Effector CD8-positive, alpha-beta T cell (primary cell): ENCODE measurements around the gene DNAAF9.
"Not testable (repeated sequence)": the region's sequence is repeated elsewhere in the genome, so short reads cannot be mapped to it uniquely, and the experiment has no call there.

Experiments used
- DNase-seq: peaks from one replicate; lab custom pipeline; 2025; lab: John Stamatoyannopoulos, UW
- total RNA-seq, 4 experiments: gene quantifications; one replicate each; lab custom pipeline; 2026; lab: John Stamatoyannopoulos, UW

DNAAF9 gene
- total RNA-seq, result 16.5 to 32.2 (median 24.3) reads per million in 4 experiments

DNA sequence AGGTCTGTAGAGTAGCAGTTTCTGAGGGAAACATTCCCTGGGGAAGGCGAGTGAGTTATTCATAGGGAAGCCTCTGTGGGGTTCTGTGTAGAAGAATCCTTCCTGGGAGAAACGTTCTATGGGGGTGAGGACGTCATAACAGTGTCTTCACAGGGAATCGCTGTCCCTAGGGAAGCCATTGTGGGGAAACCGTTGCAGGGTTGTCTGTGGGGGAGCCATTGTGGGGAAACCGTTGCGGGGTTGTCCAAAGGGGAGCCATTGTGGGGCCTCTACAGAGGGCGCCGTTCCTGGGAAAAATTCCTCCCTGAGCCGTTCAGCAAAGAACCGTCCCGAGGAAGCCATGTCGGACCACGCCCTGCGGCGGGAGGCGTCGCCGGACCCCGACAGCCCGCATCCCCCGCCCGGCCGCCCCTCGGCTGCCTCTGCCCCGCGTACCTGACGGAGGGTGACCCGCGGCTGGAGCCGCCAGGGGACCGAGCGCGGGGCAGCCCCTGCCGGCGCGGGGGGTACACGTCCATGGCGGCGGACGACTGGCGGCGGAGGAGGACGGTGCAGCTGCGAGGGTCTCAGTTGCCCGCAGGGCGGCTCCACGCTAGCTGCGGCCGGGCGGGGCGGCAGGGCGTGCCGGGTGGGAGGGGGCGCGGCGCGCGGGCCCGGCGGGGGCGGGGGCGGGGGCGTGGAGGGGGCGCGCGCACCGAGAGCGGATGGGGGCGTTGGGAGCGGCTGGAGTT lies at the start of gene DNAAF9:
TSS of gene DNAAF9 (minus strand) at position 630 of the 731 bp plus-strand sequence. CDS start at position 518, 112 bp downstream.
- peak; percentile 61 for DNase-seq

DNA sequence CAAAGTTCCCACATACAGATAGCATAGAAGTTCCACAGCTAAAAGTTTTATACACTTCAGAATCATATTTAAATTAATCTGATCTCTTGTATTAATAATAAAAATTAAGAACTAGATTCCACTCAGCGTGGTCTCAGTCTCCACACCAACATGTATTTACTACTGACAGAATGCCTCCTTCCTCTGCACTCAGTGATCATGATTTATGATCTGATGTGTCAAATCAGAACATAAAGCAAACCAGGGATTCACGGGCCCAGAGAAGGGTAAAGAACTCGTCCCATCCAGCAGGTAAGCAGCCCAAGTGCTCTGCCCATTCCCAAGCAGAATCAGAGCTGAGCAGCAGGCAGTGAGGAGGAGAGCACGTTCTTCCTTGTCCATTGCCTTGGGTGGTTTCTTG lies 49.2 kb upstream of the DNAAF9 start:
- no peak for DNase-seq

DNA sequence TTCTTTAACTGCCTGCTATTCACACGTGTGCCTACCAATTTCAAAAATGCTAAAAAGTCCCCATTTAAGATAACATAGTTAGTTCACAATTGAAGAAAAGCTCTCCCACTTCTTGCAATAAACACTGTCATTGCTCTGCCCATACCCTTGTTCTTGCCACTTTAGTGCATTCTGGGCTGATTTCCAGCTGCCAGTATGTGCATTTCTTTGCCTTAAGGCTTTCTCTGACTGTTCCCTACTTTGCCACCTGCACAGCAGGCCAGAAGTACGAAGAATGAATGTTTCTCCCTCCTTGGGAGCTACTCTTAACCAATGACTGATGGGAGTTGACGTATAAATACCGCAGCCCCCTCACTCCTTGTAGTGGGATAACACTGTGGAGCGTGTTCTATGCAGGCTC lies 47.4 kb upstream of the DNAAF9 start:
- no peak for DNase-seq

DNA sequence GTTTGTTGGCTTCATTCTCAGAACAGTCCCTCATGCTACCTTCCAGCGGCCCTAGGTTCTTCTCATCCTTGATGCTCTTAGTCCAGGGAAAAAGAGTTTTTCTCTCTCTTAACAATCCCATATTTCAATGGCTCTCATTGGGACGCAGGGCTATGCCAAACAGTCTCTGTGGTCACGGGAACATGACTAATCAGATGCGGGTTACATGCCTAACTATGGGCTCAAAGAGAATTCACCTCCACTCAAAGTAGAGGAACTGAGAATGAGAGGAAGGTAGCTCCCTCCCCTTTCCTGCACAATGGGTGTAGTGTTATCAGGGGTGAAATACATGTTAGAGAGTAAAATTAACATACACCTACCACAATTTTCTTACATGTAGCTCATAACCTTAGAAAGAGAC lies 45.2 kb upstream of the DNAAF9 start:
- DNase-seq, result no peak

DNA sequence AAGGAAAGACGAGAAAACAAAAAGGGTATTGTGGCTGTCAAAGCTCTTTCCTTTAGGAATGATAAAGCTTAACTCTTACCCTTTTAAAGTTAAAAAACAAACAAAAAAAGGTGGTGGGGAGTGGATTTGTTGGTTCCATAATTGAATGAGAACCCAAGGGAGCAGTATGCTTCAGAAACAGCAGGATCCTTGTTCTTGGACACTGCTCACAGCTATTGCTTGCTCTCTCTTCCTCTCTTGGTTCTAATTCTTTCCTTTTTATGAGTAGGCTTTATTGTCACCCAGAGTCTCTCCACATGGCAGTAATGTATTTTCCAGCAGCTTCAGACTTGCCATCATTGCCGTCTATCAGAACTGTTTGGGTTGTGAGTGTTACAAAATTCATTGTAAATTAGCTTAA lies 44.7 kb upstream of the DNAAF9 start:
- no peak for DNase-seq

DNA sequence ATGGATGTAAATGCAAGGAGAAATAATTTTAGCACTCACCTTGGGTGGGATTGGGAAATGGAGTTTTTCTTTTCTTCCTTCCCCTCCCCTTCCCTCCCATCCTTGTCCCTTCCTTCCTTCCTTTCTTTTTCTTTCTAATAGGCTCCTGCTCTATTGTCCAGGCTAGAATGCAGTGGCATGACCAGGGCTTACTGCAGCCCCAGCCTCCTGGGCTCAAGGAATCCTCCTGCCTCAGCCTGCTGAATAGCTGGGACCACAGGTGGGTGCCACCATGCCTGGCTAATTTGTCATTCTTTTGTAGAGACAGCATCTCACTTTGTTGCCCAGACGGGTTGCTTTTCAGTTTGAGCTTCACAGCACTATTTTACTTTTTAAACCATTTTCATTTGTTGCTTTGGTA lies 41.9 kb upstream of the DNAAF9 start:
- no peak for DNase-seq

DNA sequence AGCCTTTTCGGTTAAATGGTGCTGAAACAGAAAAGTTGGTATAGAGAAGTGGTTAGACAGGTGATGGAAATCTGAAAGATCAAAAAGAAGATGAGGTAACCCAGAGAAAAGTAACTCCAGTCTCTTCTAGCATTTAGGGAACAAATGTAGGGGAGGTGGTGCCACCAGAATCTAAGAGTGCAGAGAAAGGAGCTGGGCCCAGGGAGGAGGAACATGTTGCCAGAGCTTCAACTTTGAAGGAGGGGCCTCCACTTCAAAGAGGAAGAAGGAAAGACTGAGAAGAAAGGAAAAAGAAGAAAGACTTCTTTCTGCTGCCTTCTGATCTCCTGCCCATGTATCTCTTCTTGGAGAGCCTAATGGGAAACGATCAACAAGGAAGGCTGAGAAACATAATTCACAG lies 39.9 kb upstream of the DNAAF9 start:
- no peak for DNase-seq

DNA sequence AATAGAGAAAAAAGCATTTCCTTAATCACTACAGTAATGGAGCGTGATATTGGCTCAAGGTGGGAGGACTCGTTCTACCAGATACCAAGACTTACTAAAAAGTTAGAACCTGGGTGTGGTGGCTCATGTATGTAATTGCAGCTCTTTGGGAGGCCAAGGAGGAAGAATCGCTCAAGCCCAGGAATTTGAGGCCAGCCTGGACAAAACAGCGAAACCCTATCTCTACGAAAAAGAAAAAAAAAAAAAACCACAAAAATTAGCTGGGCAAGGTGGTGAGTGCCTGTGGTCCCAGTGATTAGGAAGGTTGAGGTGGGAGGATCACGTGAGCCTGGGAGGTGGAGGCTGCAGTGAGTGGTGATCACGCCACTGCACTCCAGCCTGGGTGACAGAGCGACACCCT lies 39.3 kb upstream of the DNAAF9 start:
- DNase-seq, result no peak

DNA sequence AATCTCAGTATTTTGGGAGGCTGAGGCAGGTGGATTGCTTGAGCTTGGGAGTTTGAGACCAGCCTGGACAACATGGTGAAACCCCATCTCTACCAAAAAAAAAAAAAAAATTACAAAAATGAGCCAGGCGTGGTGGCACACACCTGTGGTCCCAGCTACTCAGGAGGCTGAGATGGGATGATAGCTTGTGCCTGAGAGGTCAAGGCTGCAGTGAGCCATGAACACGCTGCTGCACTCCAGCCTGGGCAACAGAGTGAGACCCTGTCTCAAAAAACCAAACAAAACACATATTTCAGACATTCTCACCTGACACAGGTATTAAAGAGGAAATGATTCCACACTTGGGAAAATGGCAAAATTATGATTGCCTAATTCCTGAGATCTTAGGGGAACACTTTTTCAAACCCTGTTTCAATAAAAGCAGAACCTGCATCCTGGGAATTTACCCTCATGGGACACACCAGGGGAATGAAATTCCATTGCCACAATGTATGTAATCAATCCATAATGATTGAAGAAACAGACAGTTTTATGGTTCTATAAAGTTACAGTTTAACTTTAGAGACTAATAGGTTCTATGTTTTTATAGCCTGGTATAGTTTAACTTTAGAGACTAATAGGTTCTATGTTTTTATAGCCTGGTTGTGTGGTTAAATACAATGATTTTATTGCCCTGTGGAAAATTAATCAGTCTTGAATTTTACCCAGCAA lies 29.6 kb upstream of the DNAAF9 start:
- no peak for DNase-seq

DNA sequence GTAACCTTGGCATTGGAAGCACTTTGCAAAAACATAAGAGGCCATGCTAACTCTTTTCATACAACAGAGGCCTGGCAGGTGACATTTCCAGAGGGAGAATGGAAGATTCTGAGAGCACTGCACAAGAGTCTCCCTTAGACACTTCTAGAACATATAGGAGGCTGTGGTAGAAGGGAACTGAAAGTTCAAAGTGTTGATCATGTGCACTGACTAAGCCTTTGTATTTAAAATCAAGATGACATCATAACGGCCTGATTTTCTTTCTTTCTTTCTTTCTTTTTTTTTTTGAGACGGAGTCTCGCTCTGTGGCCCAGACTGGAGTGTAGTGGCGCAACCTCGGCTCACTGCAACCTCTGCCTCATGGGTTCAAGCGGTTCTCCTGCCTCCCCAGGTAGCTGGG lies 26.8 kb upstream of the DNAAF9 start:
- no peak for DNase-seq

DNA sequence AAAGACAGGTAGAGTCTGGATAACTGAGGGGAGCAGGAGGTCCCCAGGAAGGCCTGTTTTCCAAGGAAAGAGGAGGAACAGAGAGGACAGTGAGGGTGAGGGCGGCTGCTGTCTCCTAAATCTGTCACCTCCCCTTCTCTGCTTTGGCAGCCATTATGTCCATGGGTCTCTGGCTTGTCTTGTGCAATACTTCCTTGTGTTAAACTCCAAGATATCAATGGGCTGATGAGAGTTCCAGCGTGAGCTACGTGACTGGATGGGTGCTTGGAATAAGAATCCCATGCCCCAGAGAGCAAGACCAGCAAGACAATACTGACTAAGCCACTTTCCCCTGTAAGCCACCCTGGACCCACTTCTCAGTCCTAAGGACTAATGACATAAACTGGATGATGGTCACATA lies 26.3 kb upstream of the DNAAF9 start:
- DNase-seq, result no peak

DNA sequence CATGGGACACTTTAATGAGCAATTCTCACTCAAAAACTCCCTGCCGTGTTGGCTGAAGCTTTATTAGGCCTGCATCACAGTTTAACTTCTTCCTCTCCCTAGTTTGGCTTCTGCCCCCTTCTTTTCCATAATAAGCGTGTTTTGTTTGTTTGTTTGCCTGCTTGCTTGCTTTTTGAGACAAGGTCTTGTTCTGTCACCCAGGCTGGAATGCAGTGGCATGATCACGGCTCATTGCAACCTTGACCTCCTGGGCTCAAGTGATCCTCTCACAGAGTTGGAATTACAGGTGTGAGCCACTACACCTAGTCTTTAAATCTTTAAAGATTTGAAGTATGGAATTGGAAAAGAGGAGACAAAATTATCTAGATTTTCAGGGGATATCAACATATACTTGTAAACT lies 25.4 kb upstream of the DNAAF9 start:
- no peak for DNase-seq

DNA sequence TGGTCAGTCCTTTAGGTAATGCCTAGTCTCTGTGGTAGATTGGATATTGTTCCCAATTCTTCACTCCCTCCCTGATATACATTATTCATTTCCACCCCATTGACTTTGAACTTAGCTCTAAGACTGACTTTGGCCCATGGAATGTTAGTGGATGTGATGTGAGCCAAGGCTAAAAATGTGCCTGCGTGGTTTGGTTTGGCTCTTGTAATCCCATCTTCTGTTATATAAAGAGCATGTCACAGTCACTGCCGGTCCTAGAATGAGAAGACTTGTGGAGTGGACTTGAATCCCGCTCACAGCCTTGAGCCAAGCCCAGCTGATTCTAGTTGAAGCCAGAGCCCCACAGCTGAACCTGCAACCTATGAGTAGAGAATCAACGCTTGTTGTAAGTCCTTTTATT lies 23.6 kb upstream of the DNAAF9 start:
- no peak for DNase-seq

DNA sequence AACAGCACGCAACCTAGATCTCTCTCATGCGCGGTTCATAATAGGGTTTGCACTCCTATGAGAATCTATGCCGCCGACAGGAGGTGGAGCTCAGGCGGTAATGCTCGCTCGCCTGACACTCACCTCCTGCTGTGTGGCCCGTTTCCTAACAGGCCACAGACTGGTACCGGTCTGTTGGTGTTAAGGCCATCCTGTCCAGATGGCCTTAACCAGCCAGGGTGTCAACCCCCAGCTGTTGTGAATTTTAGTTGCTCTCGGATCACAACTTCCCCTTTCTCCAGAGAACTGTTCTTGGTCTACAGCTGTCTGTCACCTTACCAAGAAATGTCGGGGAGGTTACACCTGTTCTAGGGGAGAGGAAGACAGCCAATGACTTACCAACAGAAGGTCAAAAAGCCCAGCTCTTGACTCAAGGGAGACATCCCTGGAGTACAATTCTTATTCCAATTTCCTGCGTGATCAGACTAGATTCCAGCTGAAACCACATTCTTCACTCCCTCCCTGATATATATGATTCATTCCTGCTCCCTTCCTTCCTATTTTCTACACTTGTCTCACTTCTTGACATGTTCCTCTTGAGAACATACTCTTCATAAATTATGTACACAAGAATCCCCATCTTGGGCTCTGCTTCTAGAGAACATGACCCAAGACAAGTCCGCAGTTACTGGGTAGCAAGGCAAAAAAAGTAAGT lies 23.1 kb upstream of the DNAAF9 start:
- no peak for DNase-seq

DNA sequence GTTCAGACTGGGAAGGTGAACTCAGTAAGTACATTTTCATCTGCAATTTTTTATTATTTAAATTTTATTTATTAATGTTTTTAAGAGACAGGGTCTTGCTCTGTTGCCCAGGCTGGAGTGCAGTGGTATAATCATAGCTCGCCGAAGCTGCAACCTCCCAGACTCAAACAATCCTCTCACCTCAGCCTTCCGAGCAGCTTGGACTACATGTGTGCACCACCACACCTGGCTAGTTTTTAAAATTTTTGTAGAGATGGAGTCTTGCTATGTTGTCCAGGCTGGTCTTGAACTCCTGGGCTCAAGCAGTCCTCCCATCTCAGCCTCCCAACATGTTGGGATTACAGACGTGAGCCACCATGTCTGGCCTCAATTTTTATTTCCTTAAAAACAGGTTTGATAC lies 19.3 kb upstream of the DNAAF9 start:
- DNase-seq, result not testable (repeated sequence)

DNA sequence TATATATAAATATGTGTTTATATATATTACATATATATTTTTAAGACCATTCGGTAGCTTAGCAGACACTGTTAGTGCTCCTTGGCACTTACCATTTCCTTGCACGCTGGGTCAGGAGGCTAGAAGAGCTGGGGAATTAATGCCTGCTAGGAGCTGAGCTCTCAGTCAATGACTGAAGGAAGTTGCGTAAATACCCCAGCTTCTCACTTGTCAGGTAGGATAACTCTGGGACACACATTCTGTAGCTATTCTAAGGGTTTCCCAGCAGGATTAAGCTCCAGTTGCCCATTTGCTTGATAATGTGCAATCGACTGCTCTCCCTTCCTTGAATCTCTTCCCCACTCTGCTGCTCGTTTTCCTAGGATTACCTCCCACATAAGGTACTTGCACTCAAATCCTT lies 15.7 kb upstream of the DNAAF9 start:
- DNase-seq, result no peak

DNA sequence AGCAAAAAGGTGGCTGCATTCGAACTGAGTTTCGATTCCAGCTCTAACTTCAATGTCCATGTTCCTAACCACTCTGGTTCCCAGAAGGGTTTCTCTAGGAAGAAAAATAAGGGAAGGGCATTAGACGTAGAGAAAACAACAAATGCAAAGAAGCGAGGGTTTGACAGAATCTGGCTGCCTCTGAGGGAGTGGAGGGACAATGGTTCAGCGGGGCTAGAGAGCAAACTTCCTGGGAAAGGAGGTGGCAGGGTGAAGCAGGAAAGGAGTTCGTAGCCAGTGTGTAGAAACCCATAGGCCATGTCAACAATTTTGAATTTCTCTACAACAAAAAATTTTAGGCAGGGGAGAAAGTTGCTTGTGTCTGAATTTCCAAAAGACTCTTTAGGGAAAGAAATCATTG lies 14.5 kb upstream of the DNAAF9 start:
- no peak for DNase-seq

DNA sequence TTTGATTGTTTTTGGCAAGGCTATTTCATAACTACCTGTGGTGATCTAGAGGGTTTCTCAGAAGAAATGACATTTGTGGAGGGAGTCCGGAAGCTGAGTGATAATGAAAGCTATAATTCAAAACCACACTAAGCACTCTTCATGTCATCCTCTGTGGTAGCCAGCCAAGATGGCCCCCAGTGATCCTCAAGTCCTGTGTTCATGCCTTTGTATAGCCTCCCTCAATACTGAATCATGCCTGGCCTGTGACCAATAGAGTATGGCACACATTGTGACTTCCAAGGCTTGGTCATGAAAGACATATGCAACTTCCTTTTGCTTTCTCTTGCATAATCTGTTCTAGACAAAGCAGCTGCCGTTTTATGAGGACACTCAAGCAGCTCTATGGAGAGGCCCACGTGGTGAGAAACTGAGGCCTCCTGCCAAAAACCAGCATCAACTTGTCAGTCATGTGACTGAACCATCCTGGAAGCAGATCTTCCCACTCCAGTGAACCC lies 12.8 kb upstream of the DNAAF9 start:
- no peak for DNase-seq

DNA sequence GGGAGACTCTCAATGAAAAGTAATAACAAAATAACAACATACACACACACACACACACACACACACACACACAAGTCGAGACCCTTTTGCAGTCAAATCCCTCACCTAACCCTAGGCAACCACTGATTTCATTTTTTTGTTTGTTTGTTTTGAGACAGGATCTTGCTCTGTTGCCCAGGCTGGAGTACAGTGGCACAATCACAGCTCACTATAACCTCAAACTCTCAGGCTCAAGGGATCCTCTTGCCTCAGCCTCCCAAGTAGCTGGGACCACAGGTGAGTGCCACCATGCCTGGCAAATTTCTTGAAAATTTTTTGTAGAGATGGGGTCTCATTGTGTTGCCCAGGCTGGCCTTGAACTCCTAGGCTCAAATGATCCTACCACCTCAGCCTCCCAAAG lies 10.7 kb upstream of the DNAAF9 start:
- DNase-seq, result not testable (repeated sequence)

DNA sequence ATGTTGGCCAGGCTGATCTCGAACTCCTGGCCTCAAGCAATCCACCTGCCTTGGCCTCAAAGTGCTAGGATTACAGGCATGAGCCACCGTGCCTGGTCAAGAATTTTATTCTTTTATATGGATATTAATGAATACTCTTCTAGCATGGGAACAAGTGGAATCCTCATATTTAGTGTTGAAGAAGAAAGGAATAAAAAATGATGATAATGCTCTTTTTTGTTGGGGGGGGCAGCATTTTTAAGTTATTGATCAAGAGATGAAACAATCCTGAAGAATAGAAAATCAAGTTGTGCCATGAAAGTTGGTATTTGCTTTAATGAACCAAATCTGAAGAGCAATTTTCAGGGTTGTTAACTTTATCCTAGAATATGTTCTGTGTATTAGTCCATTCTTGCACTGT lies 6.7 kb upstream of the DNAAF9 start:
- no peak for DNase-seq

DNA sequence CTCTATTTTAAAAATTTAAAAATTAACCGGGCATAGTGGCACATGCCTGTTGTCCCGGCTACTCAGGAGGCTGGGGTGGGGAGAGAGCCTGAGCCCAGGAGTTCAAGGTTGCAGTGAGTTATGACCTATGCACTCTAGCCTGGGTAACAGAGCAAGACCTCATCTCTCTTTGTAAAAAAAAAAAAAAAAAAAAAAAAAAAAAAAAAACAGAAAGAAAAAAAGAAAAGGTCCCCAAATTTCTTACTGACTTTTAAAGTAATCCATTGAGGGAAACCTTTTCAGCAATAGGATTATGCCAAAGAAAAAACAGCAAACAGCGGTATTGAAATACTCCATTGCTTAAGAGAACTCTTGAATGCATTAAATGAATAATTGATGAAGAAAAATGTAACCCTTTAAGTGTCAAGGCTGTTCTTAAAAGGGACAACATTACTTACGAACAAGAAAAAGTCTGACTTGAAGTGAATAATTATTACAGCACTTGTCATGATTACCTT lies 6.0 kb upstream of the DNAAF9 start:
- no peak for DNase-seq

DNA sequence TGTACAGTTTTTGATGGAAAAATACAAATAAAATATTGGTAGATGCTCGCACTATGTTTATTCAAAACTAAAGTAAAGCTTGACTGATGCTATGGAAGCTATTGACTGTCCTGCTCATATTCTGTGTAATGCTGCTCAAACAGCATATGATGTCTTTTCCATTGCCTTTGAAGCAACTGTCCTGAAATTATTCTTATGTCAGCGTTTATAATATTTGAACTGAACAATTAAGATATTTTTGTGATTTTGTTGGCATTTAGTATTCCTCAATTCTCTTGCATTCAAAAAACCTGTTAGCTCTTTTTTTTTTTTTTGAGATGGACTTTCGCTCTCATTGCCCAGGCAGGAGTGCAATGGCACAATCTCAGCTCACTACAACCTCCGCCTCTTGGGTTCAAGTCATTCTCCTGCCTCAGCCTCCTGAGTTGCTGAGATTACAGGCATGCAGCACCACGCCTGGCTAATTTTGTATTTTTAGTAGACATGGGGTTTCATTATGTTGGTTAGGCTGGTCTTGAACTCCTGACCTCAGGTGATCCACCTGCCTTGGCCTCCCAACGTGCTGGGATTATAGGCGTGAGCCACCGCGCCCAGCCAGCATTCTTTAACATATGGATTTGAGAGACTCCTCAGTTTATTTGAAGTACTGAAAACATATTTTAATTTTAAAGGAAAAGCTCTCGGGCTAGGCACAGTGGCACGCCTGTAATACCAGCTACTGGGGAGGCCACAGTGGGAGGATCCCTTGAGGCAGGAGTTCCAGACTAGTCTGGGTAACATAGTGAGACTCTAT lies 5.3 kb upstream of the DNAAF9 start:
- no peak for DNase-seq
